GM21825 (cell line): ENCODE data around the gene SPG21.

Experiments used
- ATAC-seq: cut with Tn5 transposase; IDR thresholded peaks from one replicate; pipeline ENCODE4 v1.9.1; 2021; ENCODE audit warnings: mild to moderate bottlenecking, moderate library complexity; ENCODE audit not compliant: unreplicated experiment

SPG21 gene

GRCh38 chr15:64993290-64993689, 3.6 kb upstream of the SPG21 start:
- no peak for ATAC-seq

- no peak for ATAC-seq
Measured at GRCh38 chr15:64991536-64992135, 1.9 kb upstream of the SPG21 start.

- ATAC-seq = no peak
Measured at GRCh38 chr15:64990168-64990470, 405 bp upstream of the SPG21 start.

GRCh38 chr15:64987136-64987535, 2.6 kb downstream of the SPG21 start:
- ATAC-seq = no peak

GRCh38 chr15:64985366-64986033, 4.2 kb downstream of the SPG21 start:
- no peak for ATAC-seq

GRCh38 chr15:64982472-64982871, 7.2 kb downstream of the SPG21 start:
- no peak for ATAC-seq

GRCh38 chr15:64981812-64982431, 7.8 kb downstream of the SPG21 start:
- ATAC-seq = no peak

- no peak for ATAC-seq
Measured at GRCh38 chr15:64979252-64979710, 10.4 kb downstream of the SPG21 start.

GRCh38 chr15:64975390-64975789, 14.3 kb downstream of the SPG21 start:
- ATAC-seq = no peak

GRCh38 chr15:64970698-64971097, 19.0 kb downstream of the SPG21 start:
- ATAC-seq = no peak

GRCh38 chr15:64969401-64969800, 20.3 kb downstream of the SPG21 start:
- ATAC-seq = no peak

GRCh38 chr15:64961013-64961412, 28.7 kb downstream of the SPG21 start:
- no peak for ATAC-seq

GRCh38 chr15:64960153-64960552, 29.6 kb downstream of the SPG21 start:
- no peak for ATAC-seq

GRCh38 chr15:64959128-64959527, 30.6 kb downstream of the SPG21 start:
- ATAC-seq = no peak

- ATAC-seq = no peak
Measured at GRCh38 chr15:64954395-64954794, 35.3 kb downstream of the SPG21 start.

GRCh38 chr15:64951777-64952418, 37.8 kb downstream of the SPG21 start:
- ATAC-seq = no peak

- no peak for ATAC-seq
Measured at GRCh38 chr15:64950888-64951287, 38.8 kb downstream of the SPG21 start.

GRCh38 chr15:64949383-64950186, 40.1 kb downstream of the SPG21 start:
- no peak for ATAC-seq

GRCh38 chr15:64948916-64949315, 40.8 kb downstream of the SPG21 start:
- ATAC-seq = no peak

- no peak for ATAC-seq
Measured at GRCh38 chr15:64947211-64947610, 42.5 kb downstream of the SPG21 start.

GRCh38 chr15:64944961-64945360, 44.8 kb downstream of the SPG21 start:
- ATAC-seq = no peak
